Measurements from ENCODE around the gene FAM229A. TPM values are rescaled to one million over a fixed set of nuclear protein-coding genes. Genes with fewer than 3 reads are reported as not detected.
"Not testable (repeated sequence)": the region's sequence is repeated elsewhere in the genome, so short reads cannot be mapped to it uniquely, and the experiment has no call there.

Gene FAM229A
- total RNA-seq, 2 experiments from 2014 or later = 8.2 to 8.5 TPM

- POLR2A ChIA-PET = no interaction called here
- Mint-ChIP-seq H3K27ac (no peak overlapping the region), H3K4me1 (peaks cover 17% of the 10 kb centered on the region), H3K27me3 (no peaks in the 10 kb centered on the region), H3K4me3 (no peak overlapping the region), H3K36me3 (ENCODE audit: low read depth) (peaks cover 32% of the 10 kb centered on the region), H3K9me3 (no peaks in the 10 kb centered on the region)
- CTCF ChIA-PET = interaction anchor here (1.5 kb wide), 1 partner anchor 31 kb away, joined by 4 read pairs; no protein-coding TSS in a partner anchor
- no peak for DNase-seq
Observed at GRCh38 chr1:32367912-32368635, 5.8 kb upstream of the FAM229A start.

GRCh38 chr1:32365445-32365844 is 3.2 kb upstream of the FAM229A start:
- peaks cover 7% of the 10 kb centered on the region for H3K4me1 Mint-ChIP-seq
- ChIA-PET CTCF (no interaction called here), POLR2A (no interaction called here)
- peaks cover 32% of the 10 kb centered on the region for H3K36me3 Mint-ChIP-seq (ENCODE audit: low read depth)
- H3K27ac Mint-ChIP-seq = no peak overlapping the region
- peaks cover 7% of the 10 kb centered on the region for H3K27me3 Mint-ChIP-seq
- H3K9me3 Mint-ChIP-seq = no peaks in the 10 kb centered on the region
- no peak for DNase-seq
- H3K4me3 Mint-ChIP-seq = no peak overlapping the region

GRCh38 chr1:32364836-32365235 is 2.6 kb upstream of the FAM229A start:
- H3K9me3 Mint-ChIP-seq = no peaks in the 10 kb centered on the region
- peaks cover 33% of the 10 kb centered on the region for H3K36me3 Mint-ChIP-seq (ENCODE audit: low read depth)
- H3K4me1 Mint-ChIP-seq = peaks cover 10% of the 10 kb centered on the region
- H3K27me3 Mint-ChIP-seq = peaks cover 7% of the 10 kb centered on the region
- no peak overlapping the region for H3K4me3 Mint-ChIP-seq
- POLR2A ChIA-PET = no interaction called here
- CTCF ChIA-PET = interaction anchor here (0.9 kb wide), 1 partner anchor 12 kb away, joined by 3 read pairs; no protein-coding TSS in a partner anchor
- no peak for DNase-seq
- no peak overlapping the region for H3K27ac Mint-ChIP-seq

GRCh38 chr1:32363713-32364112 is 1.4 kb upstream of the FAM229A start:
- Mint-ChIP-seq H3K27me3 (peaks cover 7% of the 10 kb centered on the region), H3K36me3 (ENCODE audit: low read depth) (peaks cover 32% of the 10 kb centered on the region), H3K27ac (no peak overlapping the region), H3K4me3 (no peak overlapping the region), H3K4me1 (peaks cover 15% of the 10 kb centered on the region), H3K9me3 (no peaks in the 10 kb centered on the region)
- no peak for DNase-seq
- POLR2A ChIA-PET = no interaction called here
- CTCF ChIA-PET = interaction anchor here (1.1 to 1.9 kb wide), 2 partner anchors 9 to 115 kb away, joined by 4 to 5 read pairs; no protein-coding TSS in a partner anchor

- Mint-ChIP-seq H3K4me1 (peaks cover 15% of the 10 kb centered on the region), H3K36me3 (ENCODE audit: low read depth) (peaks cover 32% of the 10 kb centered on the region), H3K4me3 (no peak overlapping the region), H3K27me3 (peaks cover 7% of the 10 kb centered on the region), H3K27ac (no peak overlapping the region), H3K9me3 (no peaks in the 10 kb centered on the region)
- CTCF ChIA-PET = interaction anchor here (1.1 to 2.9 kb wide), 3 partner anchors 10 to 113 kb away, joined by 4 to 7 read pairs (median 4); no protein-coding TSS in a partner anchor
- POLR2A ChIA-PET = no interaction called here
- DNase-seq = no peak
Observed at GRCh38 chr1:32361674-32362473, 411 bp downstream of the FAM229A start.

GRCh38 chr1:32361308-32361673 is 994 bp downstream of the FAM229A start:
- Mint-ChIP-seq H3K36me3 (ENCODE audit: low read depth) (peaks cover 28% of the 10 kb centered on the region), H3K9me3 (no peaks in the 10 kb centered on the region), H3K4me1 (peaks cover 18% of the 10 kb centered on the region), H3K4me3 (no peak overlapping the region), H3K27ac (no peak overlapping the region), H3K27me3 (peaks cover 7% of the 10 kb centered on the region)
- CTCF ChIA-PET = interaction anchor here (2.9 kb wide), 1 partner anchor 10 kb away, joined by 7 read pairs; no protein-coding TSS in a partner anchor
- POLR2A ChIA-PET = no interaction called here
- DNase-seq = no peak

GRCh38 chr1:32358435-32358834 is 3.9 kb downstream of the FAM229A start:
- Mint-ChIP-seq H3K27ac (no peak overlapping the region), H3K36me3 (ENCODE audit: low read depth) (peaks cover 16% of the 10 kb centered on the region), H3K4me1 (peaks cover 23% of the 10 kb centered on the region), H3K27me3 (peaks cover 7% of the 10 kb centered on the region), H3K9me3 (no peaks in the 10 kb centered on the region), H3K4me3 (no peak overlapping the region)
- ChIA-PET POLR2A (no interaction called here), CTCF (interaction anchor here (1.1 to 1.7 kb wide), 4 partner anchors 13 to 142 kb away, joined by 3 to 5 read pairs (median 3); partner anchors contain the start of gene BSDC1)
- DNase-seq = no peak

- Mint-ChIP-seq H3K36me3 (ENCODE audit: low read depth) (peaks cover 9% of the 10 kb centered on the region), H3K27me3 (peaks cover 7% of the 10 kb centered on the region), H3K4me1 (peaks cover 27% of the 10 kb centered on the region), H3K9me3 (no peaks in the 10 kb centered on the region), H3K27ac (no peak overlapping the region), H3K4me3 (no peak overlapping the region)
- CTCF ChIA-PET = interaction anchor here (1.2 to 1.5 kb wide), 2 partner anchors 109 to 142 kb away, joined by 3 read pairs; no protein-coding TSS in a partner anchor
- POLR2A ChIA-PET = no interaction called here
- DNase-seq = no peak
Observed at GRCh38 chr1:32357614-32358013, 4.7 kb downstream of the FAM229A start.

- H3K4me1 Mint-ChIP-seq = peaks cover 27% of the 10 kb centered on the region
Observed at GRCh38 chr1:32356478-32356877, 5.8 kb downstream of the FAM229A start.

GRCh38 chr1:32355778-32356177 is 6.5 kb downstream of the FAM229A start:
- H3K9me3 Mint-ChIP-seq; H3K27me3 Mint-ChIP-seq; POLR2A ChIA-PET; H3K27ac Mint-ChIP-seq; H3K36me3 Mint-ChIP-seq (ENCODE audit: low read depth); DNase-seq; H3K4me3 Mint-ChIP-seq: not testable (repeated sequence)
- CTCF ChIA-PET = interaction anchor here (0.8 to 1.8 kb wide), 3 partner anchors 11 to 140 kb away, joined by 3 to 10 read pairs (median 3); no protein-coding TSS in a partner anchor
- peaks cover 28% of the 10 kb centered on the region for H3K4me1 Mint-ChIP-seq

More at GRCh38 chr1:32356478-32356877, 5.8 kb downstream of the FAM229A start:
- no peak for DNase-seq
- Mint-ChIP-seq H3K27me3 (peaks cover 4% of the 10 kb centered on the region), H3K9me3 (no peaks in the 10 kb centered on the region), H3K36me3 (ENCODE audit: low read depth) (peaks cover 6% of the 10 kb centered on the region), H3K4me3 (no peak overlapping the region), H3K27ac (no peak overlapping the region)
- ChIA-PET POLR2A (no interaction called here), CTCF (no interaction called here)

GRCh38 chr1:32353886-32354570 is 8.3 kb downstream of the FAM229A start:
- DNase-seq = no peak
- peaks cover 4% of the 10 kb centered on the region for H3K9me3 Mint-ChIP-seq
- CTCF ChIA-PET = interaction anchor here (0.7 to 1.8 kb wide), 5 partner anchors 9 to 105 kb away, joined by 3 to 10 read pairs (median 3); no protein-coding TSS in a partner anchor
- H3K36me3 Mint-ChIP-seq (ENCODE audit: low read depth) = peaks cover 6% of the 10 kb centered on the region
- peak overlapping the region; percentile 77 for H3K27ac Mint-ChIP-seq
- peaks cover 33% of the 10 kb centered on the region for H3K4me1 Mint-ChIP-seq
- no peaks in the 10 kb centered on the region for H3K27me3 Mint-ChIP-seq
- POLR2A ChIA-PET = no interaction called here
- no peak overlapping the region for H3K4me3 Mint-ChIP-seq

- H3K9me3 Mint-ChIP-seq = peaks cover 4% of the 10 kb centered on the region
- H3K27ac Mint-ChIP-seq = no peak overlapping the region
- CTCF ChIA-PET = interaction anchor here (1.2 to 1.7 kb wide), 4 partner anchors 11 to 138 kb away, joined by 3 to 5 read pairs (median 3); no protein-coding TSS in a partner anchor
- peaks cover 39% of the 10 kb centered on the region for H3K4me1 Mint-ChIP-seq
- H3K27me3 Mint-ChIP-seq = no peaks in the 10 kb centered on the region
- H3K36me3 Mint-ChIP-seq (ENCODE audit: low read depth) = peaks cover 6% of the 10 kb centered on the region
- POLR2A ChIA-PET = no interaction called here
- no peak for DNase-seq
- H3K4me3 Mint-ChIP-seq = no peak overlapping the region
Observed at GRCh38 chr1:32353431-32353830, 8.9 kb downstream of the FAM229A start.

Data from activated CD4-positive, alpha-beta T cell treated with anti-CD3 and anti-CD28 coated beads, Interleukin-2, amount 10 ng/mL, durations not matched to agents 7 days and 5 days (primary cell).